ENCODE results near the gene PTX3.

PTX3 gene

GRCh38 chr3:157414861-157415260 lies 21.8 kb upstream of the PTX3 start:
- H3K27me3 ChIP-seq (ENCODE audit: insufficient read depth, low read length): no peaks in the 10 kb centered on the region
- no peak overlapping the region for H3K4me3 ChIP-seq (ENCODE audit: low read depth, low read length)
- no peak overlapping the region for H3K4me2 ChIP-seq (ENCODE audit: low read length)
- no peak overlapping the region for H2AFZ ChIP-seq (ENCODE audit: insufficient read depth, low read length, poor library complexity)
- peaks cover 1% of the 10 kb centered on the region for H3K9me3 ChIP-seq (ENCODE audit: insufficient read depth, low read depth, low read length)
- H3K79me2 ChIP-seq (ENCODE audit: control insufficient read depth, insufficient read depth, low read length, poor library complexity): no peaks in the 10 kb centered on the region
- DNase-seq: no peak
- no peak overlapping the region for H3K14ac ChIP-seq (ENCODE audit: low read length)
- H2BK5ac ChIP-seq (ENCODE audit: low read depth, low read length, poor library complexity): no peak overlapping the region
- H3K36me3 ChIP-seq (ENCODE audit: control insufficient read depth in 1 of 2, insufficient read depth in 2 of 2, low read length in 2 of 2): no peaks in the 10 kb centered on the region
- H2BK12ac ChIP-seq (ENCODE audit: low read length): no peak overlapping the region
- H3K23ac ChIP-seq (ENCODE audit: low read length): no peak overlapping the region
- no peak overlapping the region for H2BK120ac ChIP-seq (ENCODE audit: insufficient read depth, low read length, poor library complexity)
- H4K91ac ChIP-seq (ENCODE audit: low read depth, low read length): no peak overlapping the region
- no peak overlapping the region for H3K18ac ChIP-seq (ENCODE audit: low read length)
- H3K9ac ChIP-seq (ENCODE audit: low read length): no peak overlapping the region
- H3K27ac ChIP-seq (ENCODE audit: low read depth, low read length): no peak overlapping the region
- H3K4ac ChIP-seq (ENCODE audit: low read depth, low read length): no peak overlapping the region
- H4K12ac ChIP-seq (ENCODE audit: low read depth, low read length): no peak overlapping the region
- peaks cover 2 to 3% of the 10 kb centered on the region in 2 experiments for H3K4me1 ChIP-seq (ENCODE audit: control insufficient read depth in 1 of 2, insufficient read depth in 2 of 2, low read length in 2 of 2)
- no peaks in the 10 kb centered on the region for H3K79me1 ChIP-seq (ENCODE audit: low read length)
- no peak overlapping the region for H2AK5ac ChIP-seq (ENCODE audit: low read length)
- H4K8ac ChIP-seq (ENCODE audit: low read depth, low read length): no peak overlapping the region

GRCh38 chr3:157416347-157417087 lies 20.1 kb upstream of the PTX3 start:
- no peak overlapping the region for H2AFZ ChIP-seq (ENCODE audit: insufficient read depth, low read length, poor library complexity)
- no peak overlapping the region for H3K4me2 ChIP-seq (ENCODE audit: low read length)
- H3K79me2 ChIP-seq (ENCODE audit: control insufficient read depth, insufficient read depth, low read length, poor library complexity): no peaks in the 10 kb centered on the region
- no peak overlapping the region for H3K14ac ChIP-seq (ENCODE audit: low read length)
- no peak overlapping the region for H3K23ac ChIP-seq (ENCODE audit: low read length)
- DNase-seq: no peak
- no peak overlapping the region for H4K12ac ChIP-seq (ENCODE audit: low read depth, low read length)
- H2BK5ac ChIP-seq (ENCODE audit: low read depth, low read length, poor library complexity): no peak overlapping the region
- no peak overlapping the region for H4K8ac ChIP-seq (ENCODE audit: low read depth, low read length)
- WGBS (ENCODE audit: extremely low coverage, insufficient coverage, insufficient read length): no CpG with 5 or more reads among the region's 3 CpGs
- no peak overlapping the region for H3K4ac ChIP-seq (ENCODE audit: low read depth, low read length)
- H3K9ac ChIP-seq (ENCODE audit: low read length): no peak overlapping the region
- H3K18ac ChIP-seq (ENCODE audit: low read length): no peak overlapping the region
- no peaks in the 10 kb centered on the region for H3K79me1 ChIP-seq (ENCODE audit: low read length)
- H3K4me1 ChIP-seq (ENCODE audit: control insufficient read depth in 1 of 2, insufficient read depth in 2 of 2, low read length in 2 of 2): peaks cover 2 to 3% of the 10 kb centered on the region in 2 experiments
- no peak overlapping the region for H2BK12ac ChIP-seq (ENCODE audit: low read length)
- no peak overlapping the region for H3K4me3 ChIP-seq (ENCODE audit: low read depth, low read length)
- H3K36me3 ChIP-seq (ENCODE audit: control insufficient read depth in 1 of 2, insufficient read depth in 2 of 2, low read length in 2 of 2): no peaks in the 10 kb centered on the region
- no peak overlapping the region for H3K27ac ChIP-seq (ENCODE audit: low read depth, low read length)
- H4K91ac ChIP-seq (ENCODE audit: low read depth, low read length): no peak overlapping the region
- H3K9me3 ChIP-seq (ENCODE audit: insufficient read depth, low read depth, low read length): peaks cover 1% of the 10 kb centered on the region
- H2AK5ac ChIP-seq (ENCODE audit: low read length): no peak overlapping the region
- no peak overlapping the region for H2BK120ac ChIP-seq (ENCODE audit: insufficient read depth, low read length, poor library complexity)
- no peaks in the 10 kb centered on the region for H3K27me3 ChIP-seq (ENCODE audit: insufficient read depth, low read length)

- peak; percentile 53 to 69 for DNase-seq
- H3K14ac ChIP-seq (ENCODE audit: low read length): no peak overlapping the region
- no peak overlapping the region for H4K12ac ChIP-seq (ENCODE audit: low read depth, low read length)
- H3K18ac ChIP-seq (ENCODE audit: low read length): no peak overlapping the region
- no peaks in the 10 kb centered on the region for H3K9me3 ChIP-seq (ENCODE audit: insufficient read depth, low read depth, low read length)
- H3K36me3 ChIP-seq (ENCODE audit: control insufficient read depth in 1 of 2, insufficient read depth in 2 of 2, low read length in 2 of 2): no peaks in the 10 kb centered on the region
- no peak overlapping the region for H4K91ac ChIP-seq (ENCODE audit: low read depth, low read length)
- no peak overlapping the region for H3K4me2 ChIP-seq (ENCODE audit: low read length)
- no peak overlapping the region for H3K4ac ChIP-seq (ENCODE audit: low read depth, low read length)
- no peaks in the 10 kb centered on the region for H3K79me2 ChIP-seq (ENCODE audit: control insufficient read depth, insufficient read depth, low read length, poor library complexity)
- H3K27ac ChIP-seq (ENCODE audit: low read depth, low read length): no peak overlapping the region
- no CpG with 5 or more reads among the region's 2 CpGs for WGBS (ENCODE audit: extremely low coverage, insufficient coverage, insufficient read length)
- H2AFZ ChIP-seq (ENCODE audit: insufficient read depth, low read length, poor library complexity): no peak overlapping the region
- no peaks in the 10 kb centered on the region for H3K27me3 ChIP-seq (ENCODE audit: insufficient read depth, low read length)
- no peak overlapping the region for H4K8ac ChIP-seq (ENCODE audit: low read depth, low read length)
- H3K23ac ChIP-seq (ENCODE audit: low read length): no peak overlapping the region
- H2AK5ac ChIP-seq (ENCODE audit: low read length): no peak overlapping the region
- H3K9ac ChIP-seq (ENCODE audit: low read length): no peak overlapping the region
- peaks cover 2 to 3% of the 10 kb centered on the region in 2 experiments for H3K4me1 ChIP-seq (ENCODE audit: control insufficient read depth in 1 of 2, insufficient read depth in 2 of 2, low read length in 2 of 2)
- no peak overlapping the region for H3K4me3 ChIP-seq (ENCODE audit: low read depth, low read length)
- no peak overlapping the region for H2BK5ac ChIP-seq (ENCODE audit: low read depth, low read length, poor library complexity)
- no peak overlapping the region for H2BK12ac ChIP-seq (ENCODE audit: low read length)
- no peak overlapping the region for H2BK120ac ChIP-seq (ENCODE audit: insufficient read depth, low read length, poor library complexity)
- H3K79me1 ChIP-seq (ENCODE audit: low read length): no peaks in the 10 kb centered on the region
These were observed 19.4 kb upstream of the PTX3 start for GRCh38 chr3:157417247-157417646.

GRCh38 chr3:157418104-157418503 lies 18.5 kb upstream of the PTX3 start:
- H3K14ac ChIP-seq (ENCODE audit: low read length): no peak overlapping the region
- H3K9me3 ChIP-seq (ENCODE audit: insufficient read depth, low read depth, low read length): no peaks in the 10 kb centered on the region
- no peak overlapping the region for H4K8ac ChIP-seq (ENCODE audit: low read depth, low read length)
- H3K27me3 ChIP-seq (ENCODE audit: insufficient read depth, low read length): no peaks in the 10 kb centered on the region
- H4K91ac ChIP-seq (ENCODE audit: low read depth, low read length): no peak overlapping the region
- H3K4me2 ChIP-seq (ENCODE audit: low read length): no peak overlapping the region
- no peak overlapping the region for H3K27ac ChIP-seq (ENCODE audit: low read depth, low read length)
- H4K12ac ChIP-seq (ENCODE audit: low read depth, low read length): no peak overlapping the region
- no peak overlapping the region for H3K23ac ChIP-seq (ENCODE audit: low read length)
- no peak overlapping the region for H3K4me3 ChIP-seq (ENCODE audit: low read depth, low read length)
- no peaks in the 10 kb centered on the region for H3K79me1 ChIP-seq (ENCODE audit: low read length)
- H2AK5ac ChIP-seq (ENCODE audit: low read length): no peak overlapping the region
- H3K18ac ChIP-seq (ENCODE audit: low read length): no peak overlapping the region
- H3K9ac ChIP-seq (ENCODE audit: low read length): no peak overlapping the region
- DNase-seq: no peak
- peaks cover 2 to 3% of the 10 kb centered on the region in 2 experiments for H3K4me1 ChIP-seq (ENCODE audit: control insufficient read depth in 1 of 2, insufficient read depth in 2 of 2, low read length in 2 of 2)
- no peak overlapping the region for H2BK12ac ChIP-seq (ENCODE audit: low read length)
- no peak overlapping the region for H2BK5ac ChIP-seq (ENCODE audit: low read depth, low read length, poor library complexity)
- H3K36me3 ChIP-seq (ENCODE audit: control insufficient read depth in 1 of 2, insufficient read depth in 2 of 2, low read length in 2 of 2): no peaks in the 10 kb centered on the region
- no peak overlapping the region for H2AFZ ChIP-seq (ENCODE audit: insufficient read depth, low read length, poor library complexity)
- H3K4ac ChIP-seq (ENCODE audit: low read depth, low read length): no peak overlapping the region
- no peaks in the 10 kb centered on the region for H3K79me2 ChIP-seq (ENCODE audit: control insufficient read depth, insufficient read depth, low read length, poor library complexity)
- no peak overlapping the region for H2BK120ac ChIP-seq (ENCODE audit: insufficient read depth, low read length, poor library complexity)
- no CpG with 5 or more reads among the region's 2 CpGs for WGBS (ENCODE audit: extremely low coverage, insufficient coverage, insufficient read length)
